Psoas muscle (tissue), 8 donors: ENCODE measurements around the gene CELF1. TPM values are rescaled to one million over a fixed set of nuclear protein-coding genes. Genes with fewer than 3 reads are reported as not detected.

Source experiments
- ATAC-seq, 4 donors: fragments of 200-7000 bp; cut with Tn5 transposase; one replicate each; pipeline ENCODE4 v1.9.1; 2020; ENCODE audit warnings: moderate library complexity in 3 of 4, mild to moderate bottlenecking in 2 of 4
- DNase-seq, 2 donors: peaks; one replicate each; pipeline ENCODE4 v3.0.0-alpha.2; 2020
- H3K27ac ChIP-seq: fragments of 200-600 bp; one replicate; pipeline ENCODE4 v1.8.0; 2022
- H3K27me3 ChIP-seq, 3 donors: fragments of 200-600 bp in 1 of 3; one replicate each; pipeline versions ENCODE4 v1.6.1 to v1.8.0; 2013 to 2022; ENCODE audit warnings: low read length in 2 of 3, mild to moderate bottlenecking in 2 of 3, moderate library complexity in 1 of 3; ENCODE audit not compliant: insufficient read depth in 3 of 3
- H3K36me3 ChIP-seq, 2 donors: fragments of 200-600 bp in 1 of 2; one replicate each; pipeline versions ENCODE4 v1.6.1 to v1.8.0; 2013 to 2022; ENCODE audit warnings: low read depth in 1 of 2, mild to moderate bottlenecking in 1 of 2, moderate library complexity in 1 of 2; ENCODE audit not compliant: insufficient read depth in 1 of 2
- H3K4me1 ChIP-seq: fragments of 200-600 bp; one replicate; pipeline ENCODE4 v1.8.0; 2022
- H3K4me3 ChIP-seq: fragments of 200-600 bp; one replicate; pipeline ENCODE4 v1.8.0; 2022; ENCODE audit warnings: mild to moderate bottlenecking
- H3K9me3 ChIP-seq: fragments of 200-600 bp; one replicate; pipeline ENCODE4 v1.8.0; 2022
- WGBS, 3 donors: extraction: QIAGEN DNeasy Blood & Tissue Kit; methylation state at CpG; one replicate each; pipeline versions ENCODE4 v1.1.6 to v1.1.7; 2013; 5-methylcytosine and 5-hydroxymethylcytosine counted together
- intact Hi-C, 2 donors: fragments of 100-400 bp; cut with DNase I; formaldehyde crosslinking; loops; one replicate each; pipeline versions ENCODE4 v1.11.0 to v1.14.2; 2022
- polyA plus RNA-seq, 3 donors: library from polyadenylated mRNA; stranded (reverse); fragments of 200-250 nt; gene quantifications; one replicate each; pipeline ENCODE4 v1.2.3, GENCODE V29; 2013
- total RNA-seq, 4 donors: library from RNA; stranded (reverse); fragmentation: NEBNext Ultra II Directional in 2 of 4; extraction: Animal tissue kit (Norgen Biotek cat#: 25700) in 2 of 4; gene quantifications; one replicate each; pipeline versions ENCODE4 v1.2.1 to v1.2.4, GENCODE V29; 2021 to 2023
- TF ChIP-seq, protein P1 (sequence below): fragments of 200-600 bp; IDR thresholded peaks from one replicate; pipeline ENCODE4 v1.8.0; 2022; ENCODE audit warnings: antibody characterized with exemption
- donor health status: healthy with polysubstance abuse.
- donor health status: DM: no; HTN: no; CAD: no; lungs with moderate emphysema.
- donor health status: Bipolar disorder and iron deficiency.
- donor health status: healthy.
- donor health status: DM: yes; HTN: yes; CAD: no.
- donor health status: DM: no; HTN: no; CAD: no.
- donor health status: DM: no; HTN: no; CAD: no.
- donor health status: DM: yes; HTN: yes; CAD: no.

The CELF1 gene
- total and polyA plus RNA-seq, 7 donors: 40.1 to 193 (median 112) TPM

DNA sequence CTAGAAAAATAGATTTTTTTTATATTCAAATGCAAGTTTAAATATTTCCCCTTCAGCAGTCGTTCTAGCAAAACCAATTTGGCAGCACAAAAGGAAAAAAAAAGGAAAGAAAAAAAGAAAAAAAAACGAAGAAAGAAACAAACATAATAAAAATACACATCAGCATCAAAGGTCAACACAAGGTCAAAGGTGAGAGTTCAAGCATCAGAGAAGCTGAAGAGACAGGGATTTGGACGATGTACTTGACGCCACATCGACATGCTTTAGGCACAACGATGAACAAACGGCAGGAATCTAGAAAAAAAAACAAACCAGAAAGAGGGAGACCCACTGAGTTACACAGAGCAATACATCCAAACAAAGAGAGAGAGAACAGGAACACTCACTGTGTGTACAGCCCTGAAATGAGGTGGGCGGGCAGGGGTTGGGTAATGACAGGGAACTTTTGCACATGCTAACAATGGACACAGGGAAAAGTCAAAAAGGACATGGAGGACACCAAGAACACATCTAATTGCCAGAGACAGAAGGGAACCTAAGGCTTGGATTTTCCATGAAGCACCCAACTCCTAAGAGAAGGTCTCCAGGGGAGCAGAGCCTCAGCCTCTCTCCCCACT, 84.2 kb downstream of the CELF1 start:
- WGBS, 3 donors: 60 to 68% (median 62%) methylated on average over 8 of the region's 8 CpGs
- peak in 3 of 4 donors; percentile 17 to 52 (median 50) for ATAC-seq
- peaks cover 20 to 63% of the 10 kb centered on the region in 2 donors for H3K36me3 ChIP-seq
- no peak overlapping the region for H3K27ac ChIP-seq
- peaks cover 7% of the 10 kb centered on the region for H3K4me1 ChIP-seq
- intact Hi-C loops: no loop called here
- no peak for DNase-seq
- TF ChIP-seq, protein P1, sequence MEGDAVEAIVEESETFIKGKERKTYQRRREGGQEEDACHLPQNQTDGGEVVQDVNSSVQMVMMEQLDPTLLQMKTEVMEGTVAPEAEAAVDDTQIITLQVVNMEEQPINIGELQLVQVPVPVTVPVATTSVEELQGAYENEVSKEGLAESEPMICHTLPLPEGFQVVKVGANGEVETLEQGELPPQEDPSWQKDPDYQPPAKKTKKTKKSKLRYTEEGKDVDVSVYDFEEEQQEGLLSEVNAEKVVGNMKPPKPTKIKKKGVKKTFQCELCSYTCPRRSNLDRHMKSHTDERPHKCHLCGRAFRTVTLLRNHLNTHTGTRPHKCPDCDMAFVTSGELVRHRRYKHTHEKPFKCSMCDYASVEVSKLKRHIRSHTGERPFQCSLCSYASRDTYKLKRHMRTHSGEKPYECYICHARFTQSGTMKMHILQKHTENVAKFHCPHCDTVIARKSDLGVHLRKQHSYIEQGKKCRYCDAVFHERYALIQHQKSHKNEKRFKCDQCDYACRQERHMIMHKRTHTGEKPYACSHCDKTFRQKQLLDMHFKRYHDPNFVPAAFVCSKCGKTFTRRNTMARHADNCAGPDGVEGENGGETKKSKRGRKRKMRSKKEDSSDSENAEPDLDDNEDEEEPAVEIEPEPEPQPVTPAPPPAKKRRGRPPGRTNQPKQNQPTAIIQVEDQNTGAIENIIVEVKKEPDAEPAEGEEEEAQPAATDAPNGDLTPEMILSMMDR: no peak
- H3K4me3 ChIP-seq: no peak overlapping the region
- H3K9me3 ChIP-seq: no peaks in the 10 kb centered on the region
- no peaks in the 10 kb centered on the region for H3K27me3 ChIP-seq

DNA sequence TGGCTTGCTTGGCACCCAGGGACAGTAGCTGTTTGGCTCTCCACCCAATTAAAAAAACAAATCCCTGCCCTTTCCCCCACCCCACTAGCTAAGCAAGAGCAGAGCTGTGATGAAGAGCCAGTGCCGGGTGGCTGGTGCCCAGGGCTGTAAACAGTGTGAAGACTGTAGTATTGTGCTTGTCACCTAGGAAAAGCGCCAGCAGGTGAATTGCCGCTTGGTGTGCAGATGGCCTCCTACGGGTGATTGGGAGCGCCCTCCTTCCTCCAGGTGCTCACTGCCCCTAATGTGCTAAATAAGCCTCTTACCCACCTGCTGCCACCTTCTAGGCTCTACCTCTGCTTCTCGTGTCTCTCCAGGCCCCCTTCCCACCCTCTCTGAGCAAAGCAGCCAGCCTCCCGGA, 85.6 kb downstream of the CELF1 start:
- Histone ChIP-seq H3K27ac (peak overlapping the region; percentile 38), H3K36me3 (peaks cover 13 to 53% of the 10 kb centered on the region in 2 donors), H3K4me1 (peaks cover 7% of the 10 kb centered on the region), H3K27me3 (no peaks in the 10 kb centered on the region), H3K9me3 (no peaks in the 10 kb centered on the region), H3K4me3 (no peak overlapping the region)
- TF ChIP-seq, protein P1: no peak
- DNase-seq (no peak), ATAC-seq (no peak)
- WGBS, 3 donors: 82 to 86% (median 83%) methylated on average over 7 of the region's 7 CpGs
- intact Hi-C loops: no loop called here

DNA sequence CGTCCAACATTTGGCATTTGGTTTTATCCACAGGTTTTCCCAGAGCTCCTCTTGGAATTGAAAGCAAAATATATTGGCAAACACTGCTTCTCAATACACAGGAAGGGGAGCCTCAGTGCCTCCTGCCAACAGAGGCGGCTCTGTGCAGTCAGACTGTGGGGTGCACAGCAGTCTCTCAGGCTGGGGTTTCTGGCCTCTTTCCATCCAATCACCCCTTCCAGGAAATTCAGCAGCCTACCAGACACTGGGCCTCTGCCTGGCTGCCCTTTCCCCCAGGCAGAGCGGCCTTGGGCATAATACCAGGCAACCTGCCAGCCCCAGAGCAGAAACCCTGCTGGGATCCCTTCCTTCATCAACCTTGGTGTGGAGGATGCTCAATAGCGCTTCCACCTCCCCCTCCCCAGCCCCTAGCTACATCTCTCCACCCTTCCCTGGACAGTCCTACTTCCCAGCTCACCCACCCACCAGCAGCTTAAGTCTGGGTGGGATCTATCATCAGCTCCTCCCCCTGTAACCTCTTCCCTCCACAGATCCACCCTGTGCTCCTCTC, 86.2 kb downstream of the CELF1 start:
- intact Hi-C loops: no loop called here
- Histone ChIP-seq H3K4me3 (no peak overlapping the region), H3K36me3 (peaks cover 10 to 47% of the 10 kb centered on the region in 2 donors), H3K9me3 (no peaks in the 10 kb centered on the region), H3K4me1 (peaks cover 7% of the 10 kb centered on the region), H3K27ac (peak overlapping the region; percentile 38), H3K27me3 (no peaks in the 10 kb centered on the region)
- TF ChIP-seq, protein P1: no peak
- WGBS, 3 donors: 35 to 44% (median 38%) methylated on average over 4 of the region's 4 CpGs
- peak in 3 of 4 donors; percentile 10 to 30 (median 16) for ATAC-seq
- DNase-seq: peak; percentile 33 to 60

DNA sequence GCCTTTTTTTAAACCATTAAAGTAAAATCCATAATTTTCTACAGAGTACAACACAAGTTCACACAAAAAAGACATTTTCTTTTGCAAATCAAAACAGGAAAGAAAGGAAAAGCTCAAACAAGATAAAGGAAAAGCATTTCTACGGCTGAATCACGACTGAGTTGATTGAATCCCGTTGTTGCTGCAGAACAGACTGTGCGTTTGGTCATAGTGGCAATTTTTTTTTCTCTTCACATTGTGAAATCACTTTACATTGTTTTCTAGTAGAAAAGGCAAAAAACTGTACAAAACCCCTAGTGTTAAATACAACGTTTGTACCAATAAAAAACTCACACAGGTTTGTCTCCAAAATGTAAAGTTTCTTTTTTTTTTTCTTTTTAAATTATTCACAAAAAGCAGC, 86.7 kb downstream of the CELF1 start:
- intact Hi-C loops: no loop called here
- no peak for ATAC-seq
- H3K4me3 ChIP-seq: no peak overlapping the region
- peaks cover 7% of the 10 kb centered on the region for H3K4me1 ChIP-seq
- TF ChIP-seq, protein P1: no peak
- peaks cover 8 to 41% of the 10 kb centered on the region in 2 donors for H3K36me3 ChIP-seq
- peak overlapping the region; percentile 38 for H3K27ac ChIP-seq
- no peaks in the 10 kb centered on the region for H3K9me3 ChIP-seq
- WGBS, 3 donors: 35 to 53% (median 44%) methylated on average over 5 of the region's 5 CpGs
- no peaks in the 10 kb centered on the region for H3K27me3 ChIP-seq
- no peak for DNase-seq
